ENCODE results near the gene FNDC5. TPM values are rescaled to one million over a fixed set of nuclear protein-coding genes. Genes with fewer than 3 reads are reported as not detected.

Gene FNDC5
- 10 to 100 TPM in 2 of 5 donors, 1 to 10 TPM in 1, under 1 TPM in 1, not detected in 1; 0.89 to 21.0 (median 6.9) TPM for total RNA-seq
- polyA plus RNA-seq, result 1 to 10 TPM; 2.0 to 9.9 (median 6.7) TPM
- long read RNA-seq, donor 1, result 0 reads
- long read RNA-seq, donor 2, partial matches to known transcripts, result 0 of 1 reads
- long read RNA-seq, donor 2, other reads (novel, unspliced or antisense), result 0 of 1 reads
- long read RNA-seq, donor 3, result 0 reads
- long read RNA-seq, donor 4, result 0 reads
- long read RNA-seq, donor 5, result 0 reads
- long read RNA-seq, donor 6, result 0 reads
- long read RNA-seq, donor 7, result 0 reads
- long read RNA-seq, donor 8, partial matches to known transcripts, result 0 of 1 reads
- long read RNA-seq, donor 8, other reads (novel, unspliced or antisense), result 0 of 1 reads
- long read RNA-seq, donor 9, result 0 reads
- long read RNA-seq, donor 10, result 0 reads

DNA sequence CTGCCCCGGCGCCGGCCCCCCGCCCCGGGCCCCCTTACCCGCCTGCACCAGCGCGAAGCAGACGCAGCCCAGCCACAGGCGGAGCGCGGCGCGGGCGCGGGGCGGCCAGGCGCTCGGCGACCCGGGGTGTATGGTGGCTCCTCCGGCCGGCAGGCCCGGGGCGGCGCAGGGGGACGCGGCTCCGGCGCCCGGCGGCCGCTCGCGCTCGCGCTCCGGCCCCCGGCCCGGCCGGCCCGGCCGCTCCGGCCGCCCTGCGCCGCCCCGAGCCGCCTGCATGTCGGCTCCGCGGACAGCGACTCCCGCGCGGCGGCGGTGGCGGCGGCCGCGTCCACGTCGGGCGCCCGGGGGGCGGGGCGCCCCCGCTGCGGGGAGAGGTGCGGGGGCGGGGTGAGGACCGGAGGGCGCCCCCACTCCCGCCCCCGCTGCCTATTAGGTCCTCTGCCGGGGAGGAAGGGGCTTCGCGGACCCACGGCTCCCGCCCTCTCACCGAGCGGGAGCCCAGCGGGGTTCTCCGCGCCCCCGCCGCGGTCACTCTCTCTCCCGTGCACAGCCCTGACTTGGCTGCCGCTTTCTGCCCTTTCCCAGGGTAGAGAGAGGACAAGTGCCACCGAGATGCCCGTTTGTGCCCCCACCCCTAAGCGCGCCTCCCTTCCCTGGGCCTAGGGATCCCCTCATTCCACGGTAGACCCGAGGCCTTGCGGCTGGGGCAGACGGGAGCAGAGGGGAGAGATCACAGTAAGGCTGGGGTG, at the start of gene FNDC5:
Gene FNDC5 (minus strand): TSS at position 298 of the 749 bp plus-strand sequence.
- Histone ChIP-seq H3K9me3 (no peaks in the 10 kb centered on the region), H3K4me3 (peak within 1 kb of the TSS; percentile 50 to 55 (median 54)), H3K36me3 (peaks cover 0 to 15% (median 1%) of the 10 kb centered on the region in 4 donors), H3K27me3 (peaks cover 0 to 39% (median 24%) of the 10 kb centered on the region in 3 donors), H3K4me1 (peaks cover 9 to 39% (median 29%) of the 10 kb centered on the region in 4 donors), H3K27ac (peak within 1 kb of the TSS in 1 of 5 donors; percentile 66)
- peak in 1 of 2 donors; percentile 90 for DNase-seq
- no peak for TF ChIP-seq POLR2AphosphoS5 (IDR thresholded peaks at IDR 0.05)
- TF ChIP-seq, protein P1, sequence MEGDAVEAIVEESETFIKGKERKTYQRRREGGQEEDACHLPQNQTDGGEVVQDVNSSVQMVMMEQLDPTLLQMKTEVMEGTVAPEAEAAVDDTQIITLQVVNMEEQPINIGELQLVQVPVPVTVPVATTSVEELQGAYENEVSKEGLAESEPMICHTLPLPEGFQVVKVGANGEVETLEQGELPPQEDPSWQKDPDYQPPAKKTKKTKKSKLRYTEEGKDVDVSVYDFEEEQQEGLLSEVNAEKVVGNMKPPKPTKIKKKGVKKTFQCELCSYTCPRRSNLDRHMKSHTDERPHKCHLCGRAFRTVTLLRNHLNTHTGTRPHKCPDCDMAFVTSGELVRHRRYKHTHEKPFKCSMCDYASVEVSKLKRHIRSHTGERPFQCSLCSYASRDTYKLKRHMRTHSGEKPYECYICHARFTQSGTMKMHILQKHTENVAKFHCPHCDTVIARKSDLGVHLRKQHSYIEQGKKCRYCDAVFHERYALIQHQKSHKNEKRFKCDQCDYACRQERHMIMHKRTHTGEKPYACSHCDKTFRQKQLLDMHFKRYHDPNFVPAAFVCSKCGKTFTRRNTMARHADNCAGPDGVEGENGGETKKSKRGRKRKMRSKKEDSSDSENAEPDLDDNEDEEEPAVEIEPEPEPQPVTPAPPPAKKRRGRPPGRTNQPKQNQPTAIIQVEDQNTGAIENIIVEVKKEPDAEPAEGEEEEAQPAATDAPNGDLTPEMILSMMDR (IDR thresholded peaks at IDR 0.05), result no peak
- TF ChIP-seq POLR2A (IDR thresholded peaks at IDR 0.05), result no peak
- TF ChIP-seq EP300 (IDR thresholded peaks at IDR 0.05), result no peak
- intact Hi-C loops (cut with DNase I; ENCODE audit: low total_unique reads), result no loop called here
- 1 to 4% (median 2%) methylated on average over 17 to 98 of the region's 99 CpGs for WGBS, 5 donors

DNA sequence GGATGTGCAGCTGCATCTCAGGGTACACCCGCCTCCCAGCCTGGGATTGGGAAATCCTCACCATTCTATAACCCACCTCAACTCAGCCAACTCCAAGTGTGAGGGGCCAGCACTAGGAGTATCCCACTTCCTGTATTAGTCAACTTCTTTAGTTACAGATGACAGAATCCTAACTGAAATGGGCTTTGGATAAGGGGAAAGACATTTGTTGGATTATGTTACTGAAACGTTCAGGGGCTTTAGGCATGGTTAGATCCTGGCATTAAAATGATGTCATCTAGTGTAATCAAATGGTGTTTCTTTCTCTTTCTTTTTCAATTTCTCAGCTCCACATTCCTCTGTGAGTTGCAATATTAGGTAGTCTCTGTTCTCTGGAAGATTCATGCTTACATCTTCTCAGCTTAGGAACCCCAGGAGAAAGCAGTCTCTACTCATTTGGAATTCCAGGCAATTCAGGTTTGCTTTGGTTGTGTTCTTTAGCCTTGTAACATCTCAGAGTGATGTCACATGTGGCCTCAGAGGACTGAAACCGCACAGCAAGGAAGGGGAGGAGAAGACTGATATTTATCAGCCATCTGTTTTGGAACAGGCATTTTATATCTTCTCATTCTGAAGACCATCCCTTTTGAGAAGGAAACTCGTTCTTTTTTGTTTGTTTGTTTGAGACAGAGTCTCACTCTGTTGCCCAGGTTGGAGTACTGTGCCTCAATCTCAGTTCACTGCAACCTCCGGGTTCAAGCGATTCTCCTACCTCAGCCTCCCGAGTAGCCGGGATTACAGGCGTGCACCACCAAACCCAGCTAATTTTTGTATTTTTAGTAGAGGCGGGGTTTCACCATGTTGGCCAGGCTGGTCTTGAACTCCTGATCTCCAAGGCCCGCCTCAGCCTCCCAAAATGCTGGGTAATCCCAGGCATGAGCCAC, 49.4 kb upstream of the FNDC5 start:
- intact Hi-C loops (cut with DNase I; ENCODE audit: low total_unique reads), result no loop called here
- H3K27ac ChIP-seq, result peak overlapping the region in 1 of 5 donors; percentile 14

DNA sequence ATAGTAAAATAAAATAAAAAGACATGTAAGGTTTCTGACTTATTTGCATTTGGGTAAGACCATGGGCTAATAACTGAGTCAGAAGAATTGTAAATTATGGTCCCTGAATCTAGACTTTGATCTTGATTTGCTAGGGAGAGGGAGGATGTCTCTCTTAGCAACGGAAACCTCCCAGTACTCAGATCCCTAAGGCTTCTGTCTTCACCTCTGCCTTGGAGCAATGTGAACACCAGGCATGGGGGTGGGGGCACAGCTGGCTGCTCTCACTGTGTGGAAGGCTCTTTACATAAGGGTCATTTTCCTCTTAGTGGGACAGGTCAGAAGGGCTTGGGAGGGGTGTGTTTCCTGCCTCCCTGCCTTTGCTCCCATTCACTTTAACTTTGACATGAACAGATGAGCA, 47.5 kb upstream of the FNDC5 start:
- no peaks in the 10 kb centered on the region for H3K36me3 ChIP-seq
- no peak overlapping the region for H3K4me3 ChIP-seq
- WGBS, 5 donors, result 25 to 54% (median 41%) methylated on average over 1 of the region's 1 CpG
- no peaks in the 10 kb centered on the region for H3K9me3 ChIP-seq
- peaks cover 0 to 37% (median 0%) of the 10 kb centered on the region in 3 donors for H3K27me3 ChIP-seq
- no peaks in the 10 kb centered on the region for H3K4me1 ChIP-seq
- TF ChIP-seq, protein P1 (IDR thresholded peaks at IDR 0.05), result no peak
- TF ChIP-seq POLR2AphosphoS5 (IDR thresholded peaks at IDR 0.05) (no peak), EP300 (IDR thresholded peaks at IDR 0.05) (no peak), POLR2A (IDR thresholded peaks at IDR 0.05) (no peak)
- no peak overlapping the region for H3K27ac ChIP-seq
- intact Hi-C loops (cut with DNase I; ENCODE audit: low total_unique reads), result no loop called here
- DNase-seq, result no peak

More for the DNA sequence above, 49.4 kb upstream of the FNDC5 start:
- no peaks in the 10 kb centered on the region for H3K36me3 ChIP-seq
- peaks cover 0 to 55% (median 7%) of the 10 kb centered on the region in 3 donors for H3K27me3 ChIP-seq
- TF ChIP-seq, protein P1 (IDR thresholded peaks at IDR 0.05), result no peak
- TF ChIP-seq EP300 (IDR thresholded peaks at IDR 0.05) (no peak), POLR2AphosphoS5 (IDR thresholded peaks at IDR 0.05) (no peak)
- 80 to 86% (median 83%) methylated on average over 11 of the region's 11 CpGs for WGBS, 5 donors
- no peaks in the 10 kb centered on the region for H3K9me3 ChIP-seq
- no peak overlapping the region for H3K4me3 ChIP-seq
- DNase-seq, result peak in 1 of 2 donors; percentile 5
- H3K4me1 ChIP-seq, result peaks cover 5 to 8% (median 6%) of the 10 kb centered on the region in 4 donors
